ENCODE data around the gene KATNAL1. TPM values are rescaled to one million over a fixed set of nuclear protein-coding genes. Genes with fewer than 3 reads are reported as not detected.

The KATNAL1 gene
- polyA plus RNA-seq, 1 of the 3 experiments (the other 2 are of a cell fraction), result 5.1 TPM

DNA sequence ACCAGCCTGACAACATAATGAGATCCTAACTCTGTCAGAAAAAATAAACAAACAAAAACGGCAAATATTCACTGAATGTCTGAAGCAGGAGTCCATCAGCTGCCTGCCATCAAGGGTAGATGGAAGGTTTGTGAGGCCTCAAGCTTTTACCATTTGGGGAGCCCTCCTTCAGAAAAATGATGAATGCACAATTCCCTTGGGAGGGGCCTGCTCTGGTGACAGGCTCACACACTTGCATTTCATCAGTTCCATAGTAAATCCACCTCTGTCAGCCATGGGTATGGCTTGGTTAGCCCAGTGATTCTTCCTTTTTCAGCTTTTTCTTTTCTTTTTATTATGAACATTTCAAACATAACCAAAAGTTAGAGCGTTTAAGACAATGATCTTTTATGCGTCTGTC, 26.3 kb upstream of the KATNAL1 start (continued):
- TF ChIP-seq, protein P1, sequence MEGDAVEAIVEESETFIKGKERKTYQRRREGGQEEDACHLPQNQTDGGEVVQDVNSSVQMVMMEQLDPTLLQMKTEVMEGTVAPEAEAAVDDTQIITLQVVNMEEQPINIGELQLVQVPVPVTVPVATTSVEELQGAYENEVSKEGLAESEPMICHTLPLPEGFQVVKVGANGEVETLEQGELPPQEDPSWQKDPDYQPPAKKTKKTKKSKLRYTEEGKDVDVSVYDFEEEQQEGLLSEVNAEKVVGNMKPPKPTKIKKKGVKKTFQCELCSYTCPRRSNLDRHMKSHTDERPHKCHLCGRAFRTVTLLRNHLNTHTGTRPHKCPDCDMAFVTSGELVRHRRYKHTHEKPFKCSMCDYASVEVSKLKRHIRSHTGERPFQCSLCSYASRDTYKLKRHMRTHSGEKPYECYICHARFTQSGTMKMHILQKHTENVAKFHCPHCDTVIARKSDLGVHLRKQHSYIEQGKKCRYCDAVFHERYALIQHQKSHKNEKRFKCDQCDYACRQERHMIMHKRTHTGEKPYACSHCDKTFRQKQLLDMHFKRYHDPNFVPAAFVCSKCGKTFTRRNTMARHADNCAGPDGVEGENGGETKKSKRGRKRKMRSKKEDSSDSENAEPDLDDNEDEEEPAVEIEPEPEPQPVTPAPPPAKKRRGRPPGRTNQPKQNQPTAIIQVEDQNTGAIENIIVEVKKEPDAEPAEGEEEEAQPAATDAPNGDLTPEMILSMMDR (IDR thresholded peaks at IDR 0.05), result no peak
- TF ChIP-seq MEF2A (IDR thresholded peaks at IDR 0.05; ENCODE audit: borderline replicate concordance, low read depth) (no peak), TAF1 (IDR thresholded peaks at IDR 0.05; ENCODE audit: borderline replicate concordance, low read depth, low read length) (no peak), RXRA (IDR thresholded peaks at IDR 0.05; ENCODE audit: borderline replicate concordance, low read depth) (no peak), EP300 (IDR thresholded peaks at IDR 0.05; ENCODE audit: borderline replicate concordance in 1 of 2, low read depth in 1 of 2, low read length in 1 of 2) (no peak), CHD2 (IDR thresholded peaks at IDR 0.05; ENCODE audit: low read length, partially characterized antibody) (no peak)

- Histone ChIP-seq H3K36me3 (replicated peaks in 1 of 2; ENCODE audit: control insufficient read depth in 1 of 2, insufficient read depth in 2 of 2, low read length in 1 of 2) (no peaks in the 10 kb centered on the region), H2AFZ (ENCODE audit: low read depth) (no peak overlapping the region), H3K27ac (ENCODE audit: low read depth in 2 of 2, low read length in 1 of 2) (no peak overlapping the region), H3K4me1 (ENCODE audit: control insufficient read depth in 1 of 2, insufficient read depth in 2 of 2, low read depth in 1 of 2, low read length in 1 of 2) (peaks cover 0 to 6% of the 10 kb centered on the region in 2 experiments; a peak in 2 of 4 replicates), H3F3A (replicated peaks; ENCODE audit: insufficient read depth) (no peaks in the 10 kb centered on the region), H3K4me2 (no peak overlapping the region), H4K20me1 (ENCODE audit: insufficient read depth) (no peaks in the 10 kb centered on the region), H3K27me3 (ENCODE audit: insufficient read depth) (no peaks in the 10 kb centered on the region), H3K4me3 (ENCODE audit: low read depth in 2 of 2, low read length in 1 of 2) (no peak overlapping the region), H3K9me2 (no peaks in the 10 kb centered on the region), H3K79me2 (ENCODE audit: insufficient read depth) (no peaks in the 10 kb centered on the region), H3K9me3 (no peaks in the 10 kb centered on the region), H3K9ac (no peak overlapping the region)
- POLR2A ChIA-PET, result interaction anchor here (0.5 to 1.2 kb wide), 2 partner anchors 25 to 186 kb away, joined by 3 to 4 read pairs; partner anchors contain the start of gene KATNAL1
- WGBS (ENCODE audit: low lambda C conversion rate), result 94% methylated on average over 4 of the region's 4 CpGs
- CTCF ChIA-PET, result interaction anchor here (1.7 kb wide), 1 partner anchor 200 kb away, joined by 7 read pairs; no protein-coding TSS in a partner anchor
- TF ChIP-seq EZH2phosphoT487 (IDR thresholded peaks at IDR 0.05; ENCODE audit: borderline replicate concordance, low read depth) (no peak), GABPA (IDR thresholded peaks at IDR 0.05; ENCODE audit: low read depth) (no peak), TEAD4 (IDR thresholded peaks at IDR 0.05; ENCODE audit: borderline replicate concordance, insufficient read depth) (no peak), EP300 (IDR thresholded peaks at IDR 0.05; ENCODE audit: borderline replicate concordance in 1 of 2, low read depth in 1 of 2, low read length in 1 of 2) (no peak), ELF1 (IDR thresholded peaks at IDR 0.05) (no peak), FOXJ3 (CRISPR knock-in tag; IDR thresholded peaks at IDR 0.05) (no peak), SIN3A (IDR thresholded peaks at IDR 0.05; ENCODE audit: borderline replicate concordance, low read depth, low read length) (no peak)
- TF ChIP-seq, protein P2, sequence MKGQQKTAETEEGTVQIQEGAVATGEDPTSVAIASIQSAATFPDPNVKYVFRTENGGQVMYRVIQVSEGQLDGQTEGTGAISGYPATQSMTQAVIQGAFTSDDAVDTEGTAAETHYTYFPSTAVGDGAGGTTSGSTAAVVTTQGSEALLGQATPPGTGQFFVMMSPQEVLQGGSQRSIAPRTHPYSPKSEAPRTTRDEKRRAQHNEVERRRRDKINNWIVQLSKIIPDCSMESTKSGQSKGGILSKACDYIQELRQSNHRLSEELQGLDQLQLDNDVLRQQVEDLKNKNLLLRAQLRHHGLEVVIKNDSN (IDR thresholded peaks at IDR 0.05; ENCODE audit: borderline replicate concordance, low read depth), result no peak
- DNase-seq, result no peak
These were observed 25.2 kb upstream of the KATNAL1 start for GRCh38 chr13:30332456-30333143.
